ENCODE data around the gene INPP5F. TPM values are rescaled to one million over a fixed set of nuclear protein-coding genes. Genes with fewer than 3 reads are reported as not detected.
"Not testable (repeated sequence)": the region's sequence is repeated elsewhere in the genome, so short reads cannot be mapped to it uniquely, and the experiment has no call there.

The INPP5F gene
- total RNA-seq, 1 donor from 2014 or later = 47.4 TPM

DNA sequence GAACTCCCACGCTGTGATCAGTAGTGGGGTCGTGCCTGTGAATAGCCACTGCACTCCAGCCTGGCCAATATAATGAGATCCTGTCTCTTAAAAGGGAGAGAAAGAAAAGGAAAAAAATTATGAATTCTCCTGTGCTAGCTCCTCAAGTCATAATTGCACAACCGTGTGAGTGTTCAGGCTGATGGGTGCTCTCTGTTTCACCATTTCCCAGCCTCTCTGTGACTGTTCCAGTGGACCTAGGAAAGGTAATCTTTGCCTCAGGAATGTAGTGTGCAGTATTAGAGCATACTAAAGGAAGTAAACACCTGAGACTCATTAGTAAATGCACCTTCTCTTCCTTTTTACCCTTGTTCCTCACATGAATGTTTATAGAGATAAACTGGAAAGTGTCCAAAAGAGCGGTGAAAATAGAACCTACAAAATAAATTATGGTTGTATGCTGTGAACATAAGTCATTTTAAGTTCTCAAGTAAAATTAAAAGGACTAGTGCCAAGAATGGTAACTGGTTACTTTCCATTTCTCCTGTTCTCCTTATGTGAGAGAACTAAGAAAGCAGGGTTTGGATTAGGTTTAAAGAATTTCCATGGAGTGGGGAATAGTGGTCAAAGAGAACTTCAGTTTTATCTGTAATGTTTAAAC lies 42.7 kb downstream of the INPP5F start:
- Mint-ChIP-seq H3K36me3 (no peaks in the 10 kb centered on the region), H3K4me3 (no peak overlapping the region), H3K4me1 (ENCODE audit: unreplicated experiment) (peaks cover 9% of the 10 kb centered on the region), H3K27ac (no peak overlapping the region), H3K27me3 (no peaks in the 10 kb centered on the region), H3K9me3 (no peaks in the 10 kb centered on the region)
- no peak for DNase-seq (ENCODE audit: extremely low spot score, unreplicated experiment)
- TF ChIP-seq, protein P1, sequence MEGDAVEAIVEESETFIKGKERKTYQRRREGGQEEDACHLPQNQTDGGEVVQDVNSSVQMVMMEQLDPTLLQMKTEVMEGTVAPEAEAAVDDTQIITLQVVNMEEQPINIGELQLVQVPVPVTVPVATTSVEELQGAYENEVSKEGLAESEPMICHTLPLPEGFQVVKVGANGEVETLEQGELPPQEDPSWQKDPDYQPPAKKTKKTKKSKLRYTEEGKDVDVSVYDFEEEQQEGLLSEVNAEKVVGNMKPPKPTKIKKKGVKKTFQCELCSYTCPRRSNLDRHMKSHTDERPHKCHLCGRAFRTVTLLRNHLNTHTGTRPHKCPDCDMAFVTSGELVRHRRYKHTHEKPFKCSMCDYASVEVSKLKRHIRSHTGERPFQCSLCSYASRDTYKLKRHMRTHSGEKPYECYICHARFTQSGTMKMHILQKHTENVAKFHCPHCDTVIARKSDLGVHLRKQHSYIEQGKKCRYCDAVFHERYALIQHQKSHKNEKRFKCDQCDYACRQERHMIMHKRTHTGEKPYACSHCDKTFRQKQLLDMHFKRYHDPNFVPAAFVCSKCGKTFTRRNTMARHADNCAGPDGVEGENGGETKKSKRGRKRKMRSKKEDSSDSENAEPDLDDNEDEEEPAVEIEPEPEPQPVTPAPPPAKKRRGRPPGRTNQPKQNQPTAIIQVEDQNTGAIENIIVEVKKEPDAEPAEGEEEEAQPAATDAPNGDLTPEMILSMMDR (conservative IDR thresholded peaks at IDR 0.05) = no peak

DNA sequence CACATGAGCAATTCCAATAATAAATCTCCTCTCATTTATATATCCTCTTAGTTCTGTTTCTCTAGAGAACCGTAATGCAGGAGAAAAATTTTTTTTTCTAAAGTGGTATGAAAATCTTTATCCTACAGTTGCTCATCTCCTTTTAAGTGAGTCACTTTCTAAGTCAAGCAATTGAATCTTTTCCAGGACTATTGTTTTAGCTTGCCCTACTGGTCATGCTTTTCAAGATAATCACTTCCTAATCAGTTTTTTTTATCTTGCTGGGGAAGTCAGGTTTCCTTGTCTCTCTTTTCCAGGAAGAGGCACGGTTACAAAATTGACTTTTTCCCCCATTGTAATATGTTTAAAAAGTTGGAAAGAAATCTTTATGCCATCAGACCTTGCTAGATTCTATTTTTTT lies 44.0 kb downstream of the INPP5F start:
- TF ChIP-seq, protein P1 (conservative IDR thresholded peaks at IDR 0.05) = no peak
- H3K4me1 Mint-ChIP-seq (ENCODE audit: unreplicated experiment) = peaks cover 9% of the 10 kb centered on the region
- H3K27ac Mint-ChIP-seq = no peak overlapping the region
- no peaks in the 10 kb centered on the region for H3K27me3 Mint-ChIP-seq
- no peak overlapping the region for H3K4me3 Mint-ChIP-seq
- H3K9me3 Mint-ChIP-seq = no peaks in the 10 kb centered on the region
- no peaks in the 10 kb centered on the region for H3K36me3 Mint-ChIP-seq
- no peak for DNase-seq (ENCODE audit: extremely low spot score, unreplicated experiment)

DNA sequence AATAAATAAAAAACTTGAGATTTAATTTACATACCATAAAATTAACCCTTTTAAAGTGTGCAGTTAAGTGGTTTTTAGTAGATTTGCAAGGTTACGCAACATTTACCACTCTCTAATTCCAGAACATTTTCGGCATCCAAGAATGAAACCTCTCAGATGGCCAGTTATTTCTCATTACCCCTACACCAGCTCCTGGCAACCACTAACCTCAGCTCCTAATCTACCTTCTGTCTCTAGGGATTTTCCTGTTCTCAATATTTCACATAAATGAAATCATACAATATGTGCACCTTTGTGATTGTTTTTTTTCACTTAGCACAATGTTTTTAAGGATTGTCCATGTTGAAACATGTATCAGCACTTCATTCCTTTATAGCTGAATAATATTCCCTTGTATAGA lies 45.1 kb downstream of the INPP5F start:
- peaks cover 4% of the 10 kb centered on the region for H3K36me3 Mint-ChIP-seq
- no peaks in the 10 kb centered on the region for H3K9me3 Mint-ChIP-seq
- no peak overlapping the region for H3K27ac Mint-ChIP-seq

DNA sequence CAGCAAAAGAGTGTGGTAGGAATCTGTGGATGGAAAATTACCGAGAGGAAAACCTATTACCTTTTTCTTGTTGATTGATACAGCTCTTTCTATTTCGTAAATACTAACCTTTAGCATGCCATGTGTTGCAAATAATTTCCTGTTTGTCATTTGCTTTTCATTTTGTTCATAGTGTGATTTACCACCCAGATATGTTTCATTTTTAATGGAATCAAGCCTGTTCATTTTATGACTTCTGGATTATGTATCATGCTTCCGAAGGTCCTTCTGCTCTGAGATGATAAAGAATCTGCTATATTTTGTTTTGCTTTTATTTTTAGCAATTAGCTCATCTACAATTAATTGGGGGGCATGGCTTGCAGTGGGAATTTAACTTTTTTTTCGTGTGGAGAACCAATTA lies 46.5 kb downstream of the INPP5F start:
- no peak overlapping the region for H3K27ac Mint-ChIP-seq
- H3K9me3 Mint-ChIP-seq = no peaks in the 10 kb centered on the region
- peaks cover 4% of the 10 kb centered on the region for H3K36me3 Mint-ChIP-seq
- peaks cover 9% of the 10 kb centered on the region for H3K4me1 Mint-ChIP-seq (ENCODE audit: unreplicated experiment)
- TF ChIP-seq, protein P1 (conservative IDR thresholded peaks at IDR 0.05) = no peak
- no peak overlapping the region for H3K4me3 Mint-ChIP-seq
- no peaks in the 10 kb centered on the region for H3K27me3 Mint-ChIP-seq
- no peak for DNase-seq (ENCODE audit: extremely low spot score, unreplicated experiment)

More for the DNA sequence above, 45.1 kb downstream of the INPP5F start:
- H3K4me3 Mint-ChIP-seq = no peak overlapping the region
- no peaks in the 10 kb centered on the region for H3K27me3 Mint-ChIP-seq
- DNase-seq (ENCODE audit: extremely low spot score, unreplicated experiment) = no peak
- TF ChIP-seq, protein P1 (conservative IDR thresholded peaks at IDR 0.05) = no peak
- peaks cover 9% of the 10 kb centered on the region for H3K4me1 Mint-ChIP-seq (ENCODE audit: unreplicated experiment)

DNA sequence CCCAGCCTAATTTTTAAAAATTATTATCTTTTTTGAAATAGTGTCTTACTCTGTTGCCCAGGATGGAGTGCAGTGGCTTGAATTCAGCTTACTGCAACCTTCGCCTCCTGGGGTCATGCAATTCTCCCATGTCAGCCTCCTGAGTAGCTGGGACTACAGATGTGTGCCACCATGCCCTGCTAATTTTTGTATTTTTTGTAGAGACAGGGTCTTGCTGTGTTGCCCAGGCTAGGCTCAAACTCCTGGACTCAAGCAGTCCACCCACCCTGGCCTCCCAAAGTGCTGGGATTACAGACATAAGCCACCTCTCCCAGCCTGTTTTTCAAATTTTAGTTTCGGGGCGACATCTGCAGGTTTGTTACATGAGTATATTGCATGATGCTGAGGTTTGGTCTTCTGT lies 47.2 kb downstream of the INPP5F start:
- not testable (repeated sequence) for H3K4me1 Mint-ChIP-seq (ENCODE audit: unreplicated experiment); H3K36me3 Mint-ChIP-seq; DNase-seq (ENCODE audit: extremely low spot score, unreplicated experiment); H3K27ac Mint-ChIP-seq; H3K4me3 Mint-ChIP-seq; H3K9me3 Mint-ChIP-seq; H3K27me3 Mint-ChIP-seq

DNA sequence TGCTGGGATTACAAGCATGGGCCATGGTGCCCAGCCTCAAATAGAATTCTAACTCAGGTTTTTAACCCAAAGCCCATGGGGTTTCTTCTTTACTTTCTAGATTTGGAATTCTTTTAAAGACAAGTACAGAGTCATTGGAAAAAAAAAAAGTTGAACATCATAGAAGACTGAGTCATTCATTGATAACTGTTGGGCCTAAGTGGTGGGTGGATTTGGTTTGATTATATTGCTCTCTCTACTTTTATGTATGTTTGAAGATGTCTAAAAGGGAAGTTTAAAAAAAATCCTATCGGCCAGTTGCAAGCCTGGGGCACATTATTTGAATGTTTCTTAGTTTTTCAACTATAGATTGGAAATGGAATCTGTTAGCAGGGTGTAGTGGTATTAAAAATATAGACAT lies 49.7 kb downstream of the INPP5F start:
- H3K27ac Mint-ChIP-seq = no peak overlapping the region
- no peak for DNase-seq (ENCODE audit: extremely low spot score, unreplicated experiment)
- H3K9me3 Mint-ChIP-seq = no peaks in the 10 kb centered on the region
- H3K27me3 Mint-ChIP-seq = no peaks in the 10 kb centered on the region
- no peak overlapping the region for H3K4me3 Mint-ChIP-seq
- TF ChIP-seq, protein P1 (conservative IDR thresholded peaks at IDR 0.05) = no peak
- H3K36me3 Mint-ChIP-seq = peaks cover 4% of the 10 kb centered on the region
- H3K4me1 Mint-ChIP-seq (ENCODE audit: unreplicated experiment) = peaks cover 4% of the 10 kb centered on the region

All from type B pancreatic cell (in vitro differentiated cells).